AG04449 (cell line): Measurements from ENCODE around the gene ERVK3-1.

ENCODE experiments used
- CTCF ChIA-PET: fragments of 350-600 bp; formaldehyde crosslinking; extraction: SDS; loops from one replicate; lab custom pipeline; 2021; ENCODE audit warnings: antibody characterized with exemption; lab: Yijun Ruan, JAX
- POLR2A ChIA-PET: fragments of 400-600, 350-600 bp; formaldehyde crosslinking; extraction: SDS; loops from one replicate; lab custom pipeline; 2020; ENCODE audit warnings: antibody characterized with exemption, inconsistent platforms; lab: Yijun Ruan, JAX
- DNase-seq: peaks from one replicate; pipeline ENCODE4 v3.0.0-alpha.2; 2010; ENCODE audit warnings: low read depth, low spot score
- H3K4me3 ChIP-seq: 2 replicates; pipeline ENCODE4 v1.5.1; 2011; ENCODE audit warnings: low read depth, mild to moderate bottlenecking, control low read depth, low read length
- TF ChIP-seq, protein P1 (sequence below): IDR thresholded peaks from one replicate; pipeline ENCODE4 v1.5.1; 2011; ENCODE audit warnings: mild to moderate bottlenecking, moderate library complexity, low read length, control low read depth, inconsistent platforms; ENCODE audit not compliant: insufficient read depth; ENCODE audit errors: missing control alignments

The ERVK3-1 gene

GRCh38 chr19:58319241-58319640, 14.1 kb downstream of the ERVK3-1 start:
- DNase-seq: no peak
- TF ChIP-seq, protein P1, sequence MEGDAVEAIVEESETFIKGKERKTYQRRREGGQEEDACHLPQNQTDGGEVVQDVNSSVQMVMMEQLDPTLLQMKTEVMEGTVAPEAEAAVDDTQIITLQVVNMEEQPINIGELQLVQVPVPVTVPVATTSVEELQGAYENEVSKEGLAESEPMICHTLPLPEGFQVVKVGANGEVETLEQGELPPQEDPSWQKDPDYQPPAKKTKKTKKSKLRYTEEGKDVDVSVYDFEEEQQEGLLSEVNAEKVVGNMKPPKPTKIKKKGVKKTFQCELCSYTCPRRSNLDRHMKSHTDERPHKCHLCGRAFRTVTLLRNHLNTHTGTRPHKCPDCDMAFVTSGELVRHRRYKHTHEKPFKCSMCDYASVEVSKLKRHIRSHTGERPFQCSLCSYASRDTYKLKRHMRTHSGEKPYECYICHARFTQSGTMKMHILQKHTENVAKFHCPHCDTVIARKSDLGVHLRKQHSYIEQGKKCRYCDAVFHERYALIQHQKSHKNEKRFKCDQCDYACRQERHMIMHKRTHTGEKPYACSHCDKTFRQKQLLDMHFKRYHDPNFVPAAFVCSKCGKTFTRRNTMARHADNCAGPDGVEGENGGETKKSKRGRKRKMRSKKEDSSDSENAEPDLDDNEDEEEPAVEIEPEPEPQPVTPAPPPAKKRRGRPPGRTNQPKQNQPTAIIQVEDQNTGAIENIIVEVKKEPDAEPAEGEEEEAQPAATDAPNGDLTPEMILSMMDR: no peak
- no peak overlapping the region for H3K4me3 ChIP-seq
- ChIA-PET CTCF (interaction anchor here (1.4 kb wide), 1 partner anchor 13 kb away, joined by 5 read pairs; no protein-coding TSS in a partner anchor), POLR2A (interaction anchor here (2.2 kb wide), 1 partner anchor 14 kb away, joined by 5 read pairs; no protein-coding TSS in a partner anchor)

DNA sequence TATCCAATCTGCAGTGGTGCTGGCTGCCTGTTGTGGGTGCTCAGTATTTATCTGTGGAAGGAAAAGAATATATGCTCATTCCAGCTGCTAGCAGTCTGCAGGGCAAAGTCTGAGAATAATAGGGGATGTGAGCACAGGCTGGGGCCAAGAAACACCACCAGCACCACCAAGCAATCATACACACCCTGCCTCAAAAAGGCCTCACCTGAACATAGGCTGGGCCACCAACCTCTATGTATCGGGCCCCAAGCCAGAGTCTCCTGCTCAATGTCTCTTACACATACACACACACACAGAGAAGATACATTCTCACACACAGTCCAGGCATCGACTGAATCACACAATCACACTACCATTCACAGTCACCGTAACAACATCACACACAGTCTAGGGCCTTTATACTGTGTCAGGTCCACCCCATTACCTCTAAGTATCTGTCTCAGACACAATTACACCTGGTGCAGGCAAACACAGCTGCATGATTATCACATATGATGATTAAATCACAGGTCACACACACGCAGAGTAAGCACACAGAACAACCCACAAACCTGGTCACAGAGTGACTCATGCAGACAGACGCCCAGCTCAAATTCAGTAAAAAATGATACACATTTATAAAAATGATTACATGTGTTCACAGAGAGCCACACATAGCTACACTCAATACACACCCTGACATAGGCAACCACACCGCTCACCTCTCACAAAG, 20.3 kb downstream of the ERVK3-1 start:
- TF ChIP-seq, protein P1: no peak
- ChIA-PET POLR2A (no interaction called here), CTCF (no interaction called here)

DNA sequence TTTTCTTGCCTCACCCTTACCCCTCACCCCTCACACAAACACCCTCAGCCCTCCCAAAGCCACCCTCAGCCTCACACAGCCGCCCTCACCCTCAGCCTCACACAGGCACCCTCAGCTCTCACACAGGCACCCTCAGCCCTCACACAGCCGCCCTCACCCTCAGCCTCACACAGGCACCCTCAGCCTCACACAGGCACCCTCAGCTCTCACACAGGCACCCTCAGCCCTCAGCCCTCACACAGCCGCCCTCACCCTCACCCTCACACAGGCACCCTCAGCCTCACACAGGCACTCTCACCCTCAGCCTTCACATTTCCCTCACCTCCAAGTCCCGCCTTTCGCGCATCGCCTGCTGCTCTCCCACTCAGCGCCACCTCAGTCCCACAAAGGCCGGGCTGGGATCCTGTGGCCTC, 21.3 kb downstream of the ERVK3-1 start:
- no peak for DNase-seq
- CTCF ChIA-PET: interaction anchor here (0.8 kb wide), 1 partner anchor 10 kb away, joined by 3 read pairs; no protein-coding TSS in a partner anchor

More for the DNA sequence above, 20.3 kb downstream of the ERVK3-1 start:
- no peak for DNase-seq
- peak overlapping the region; percentile 99 for H3K4me3 ChIP-seq

DNA sequence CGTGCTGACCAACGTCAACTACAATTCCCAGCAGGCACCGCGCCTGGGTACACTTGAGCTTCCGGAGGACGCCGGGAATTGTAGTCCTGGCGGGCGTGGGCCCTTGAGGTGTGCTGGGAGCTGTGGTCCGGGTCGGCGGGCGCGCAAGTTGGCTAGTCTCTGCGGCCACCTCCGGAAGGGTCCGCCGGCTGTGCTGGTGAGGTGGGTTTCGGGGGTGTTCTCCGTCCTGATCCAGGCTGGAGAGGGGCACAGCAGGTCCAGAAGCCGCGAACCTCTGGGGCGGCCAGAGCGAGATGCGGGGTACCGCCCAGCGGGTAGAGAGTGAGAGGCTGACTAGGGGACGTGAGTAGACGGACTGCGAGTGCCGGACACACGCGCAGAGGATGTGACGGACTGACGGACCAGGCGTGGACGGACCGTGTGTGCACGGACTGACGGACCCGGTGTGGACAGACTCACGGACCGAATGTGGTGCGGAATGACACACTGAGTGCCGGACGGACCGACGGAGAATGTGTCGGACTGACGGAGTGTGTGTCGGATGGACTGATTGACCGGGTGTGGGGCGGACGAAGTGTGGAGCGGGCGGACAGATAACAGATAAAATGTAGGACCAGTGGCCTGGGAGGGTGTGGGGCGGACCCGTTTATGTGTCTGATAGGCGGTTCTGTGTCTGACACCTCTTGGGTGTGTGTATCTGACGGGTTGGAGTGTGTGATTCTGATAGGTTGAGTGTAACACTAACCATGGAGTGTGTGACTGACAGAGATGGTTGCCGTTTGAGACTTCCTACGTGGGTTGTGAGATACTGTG, 21.9 kb downstream of the ERVK3-1 start, which contains the start of gene ZSCAN22:
TSS of gene ZSCAN22 (plus strand) at position 81 of the 813 bp plus-strand sequence. CDS start 7,809 bp downstream, outside the sequence.
- ChIA-PET CTCF (interaction anchor here (0.8 kb wide), 1 partner anchor 9 kb away, joined by 3 read pairs; no protein-coding TSS in a partner anchor), POLR2A (interaction anchor here (0.5 to 1.4 kb wide), 8 partner anchors 9 to 56 kb away, joined by 3 to 6 read pairs (median 4); partner anchors contain the start of genes ERVK3-1 and ZNF497)
- H3K4me3 ChIP-seq: peak within 1 kb of the TSS; percentile 99
- DNase-seq: peak; percentile 67
- TF ChIP-seq, protein P1: no peak

More for the DNA sequence above, 21.3 kb downstream of the ERVK3-1 start:
- peak overlapping the region; percentile 99 for H3K4me3 ChIP-seq
- TF ChIP-seq, protein P1: no peak
- POLR2A ChIA-PET: interaction anchor here (0.5 to 1.4 kb wide), 8 partner anchors 9 to 56 kb away, joined by 3 to 6 read pairs (median 4); partner anchors contain the start of genes ERVK3-1 and ZNF497

DNA sequence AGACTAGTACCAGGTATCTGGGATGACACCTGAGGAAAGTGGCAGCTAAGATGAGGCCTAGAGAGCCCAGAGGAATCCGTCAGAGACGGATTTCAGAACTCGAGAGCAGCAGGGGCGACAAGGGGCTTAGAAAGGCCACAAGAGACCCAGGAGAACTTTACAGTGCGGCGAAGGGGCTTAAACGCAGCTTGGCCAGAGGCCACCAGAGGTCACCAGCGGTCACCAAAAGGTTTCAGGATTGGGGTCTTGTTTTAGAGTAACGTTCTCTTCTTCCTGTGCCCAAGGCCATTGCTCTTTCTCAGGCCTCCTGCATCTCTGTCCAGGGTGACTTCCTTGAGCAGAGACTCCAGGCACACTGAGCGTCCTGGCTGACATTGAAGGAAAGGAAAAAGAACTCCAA, 23.8 kb downstream of the ERVK3-1 start:
- ChIA-PET CTCF (no interaction called here), POLR2A (no interaction called here)
- no peak for DNase-seq
- H3K4me3 ChIP-seq: no peak overlapping the region
- TF ChIP-seq, protein P1: no peak
